ENCODE data around the gene TENT4B.

DNA sequence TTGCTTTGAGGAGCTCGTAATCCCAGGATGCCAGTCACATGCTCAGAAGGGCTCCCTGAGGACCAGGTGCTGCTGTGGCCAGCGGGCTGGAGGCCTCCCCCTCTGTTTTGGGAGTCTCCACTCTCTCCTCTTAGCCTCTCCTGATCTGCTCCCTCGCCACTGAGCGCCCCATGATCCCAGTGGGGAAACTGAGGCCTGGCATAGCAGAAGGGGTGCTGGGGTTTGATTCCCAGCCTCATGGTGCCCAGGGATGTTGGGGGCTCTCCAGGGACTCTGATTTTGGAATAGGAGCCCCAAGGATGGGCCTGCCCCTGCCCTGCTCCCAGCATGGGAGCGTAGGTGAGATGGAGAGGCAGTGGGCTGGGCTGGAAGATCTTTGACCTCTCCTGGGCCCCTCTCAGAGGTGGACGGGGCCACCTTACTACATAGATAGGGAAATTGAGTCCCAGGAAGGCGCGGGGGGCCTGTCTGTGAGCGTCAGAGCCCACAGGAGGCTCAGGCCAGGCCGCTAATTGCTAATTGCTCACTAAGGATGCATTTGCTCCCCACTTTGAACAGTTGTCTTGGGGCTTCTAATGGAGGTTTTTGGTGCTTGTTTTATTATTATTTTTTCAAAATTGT is 112.7 kb downstream of the TENT4B start:
- TF ChIP-seq, protein P1, sequence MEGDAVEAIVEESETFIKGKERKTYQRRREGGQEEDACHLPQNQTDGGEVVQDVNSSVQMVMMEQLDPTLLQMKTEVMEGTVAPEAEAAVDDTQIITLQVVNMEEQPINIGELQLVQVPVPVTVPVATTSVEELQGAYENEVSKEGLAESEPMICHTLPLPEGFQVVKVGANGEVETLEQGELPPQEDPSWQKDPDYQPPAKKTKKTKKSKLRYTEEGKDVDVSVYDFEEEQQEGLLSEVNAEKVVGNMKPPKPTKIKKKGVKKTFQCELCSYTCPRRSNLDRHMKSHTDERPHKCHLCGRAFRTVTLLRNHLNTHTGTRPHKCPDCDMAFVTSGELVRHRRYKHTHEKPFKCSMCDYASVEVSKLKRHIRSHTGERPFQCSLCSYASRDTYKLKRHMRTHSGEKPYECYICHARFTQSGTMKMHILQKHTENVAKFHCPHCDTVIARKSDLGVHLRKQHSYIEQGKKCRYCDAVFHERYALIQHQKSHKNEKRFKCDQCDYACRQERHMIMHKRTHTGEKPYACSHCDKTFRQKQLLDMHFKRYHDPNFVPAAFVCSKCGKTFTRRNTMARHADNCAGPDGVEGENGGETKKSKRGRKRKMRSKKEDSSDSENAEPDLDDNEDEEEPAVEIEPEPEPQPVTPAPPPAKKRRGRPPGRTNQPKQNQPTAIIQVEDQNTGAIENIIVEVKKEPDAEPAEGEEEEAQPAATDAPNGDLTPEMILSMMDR (IDR thresholded peaks at IDR 0.05), result no peak
- TF ChIP-seq POLR2AphosphoS5 (IDR thresholded peaks at IDR 0.05), result no peak

Data from sigmoid colon (tissue), 4 donors.